ENCODE data around the gene GTPBP4. TPM values are rescaled to one million over a fixed set of nuclear protein-coding genes. Genes with fewer than 3 reads are reported as not detected.

GTPBP4 gene
- total RNA-seq, 4 donors from 2014 or later = 18.3 to 39.1 (median 27.4) TPM

DNA sequence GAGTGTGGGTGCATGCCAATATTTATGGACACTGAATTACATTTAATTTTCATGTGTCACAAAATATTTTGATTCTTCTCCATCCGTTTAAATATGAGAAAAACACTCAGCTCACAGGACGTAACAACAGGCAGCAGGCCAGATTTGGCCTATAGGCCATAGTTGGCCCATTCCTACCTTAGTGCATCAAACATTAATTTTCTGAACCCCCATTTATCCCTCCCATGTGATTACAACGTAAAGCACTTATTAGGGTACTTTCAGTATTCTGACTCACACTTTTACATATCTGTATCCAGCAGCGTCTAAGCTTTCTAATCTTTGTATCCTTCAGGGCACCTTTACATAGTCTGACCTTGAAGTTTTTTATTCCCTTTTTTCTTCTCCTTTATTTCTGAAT is 56.7 kb downstream of the GTPBP4 start:
- intact Hi-C loops (cut with DNase I) = no loop called here
- H3K4me3 ChIP-seq = no peak overlapping the region
- peak overlapping the region in 1 of 4 donors; percentile 69 for H3K27ac ChIP-seq (replicated peaks in 1 of 4)
- TF ChIP-seq CTCF (IDR thresholded peaks at IDR 0.05) (no peak), EP300 (IDR thresholded peaks at IDR 0.05) (no peak), POLR2AphosphoS5 (IDR thresholded peaks at IDR 0.05) (no peak), POLR2A (IDR thresholded peaks at IDR 0.05; ENCODE audit: low read depth) (no peak)
- no peak for DNase-seq (ENCODE audit: extremely low spot score)
- peaks cover 13 to 40% (median 30%) of the 10 kb centered on the region in 4 donors for H3K36me3 ChIP-seq
- H3K4me1 ChIP-seq = peaks cover 17 to 37% (median 27%) of the 10 kb centered on the region in 4 donors
- WGBS = 80% methylated on average over 4 of the region's 4 CpGs
- H3K27me3 ChIP-seq = no peaks in the 10 kb centered on the region
- no peaks in the 10 kb centered on the region for H3K9me3 ChIP-seq

DNA sequence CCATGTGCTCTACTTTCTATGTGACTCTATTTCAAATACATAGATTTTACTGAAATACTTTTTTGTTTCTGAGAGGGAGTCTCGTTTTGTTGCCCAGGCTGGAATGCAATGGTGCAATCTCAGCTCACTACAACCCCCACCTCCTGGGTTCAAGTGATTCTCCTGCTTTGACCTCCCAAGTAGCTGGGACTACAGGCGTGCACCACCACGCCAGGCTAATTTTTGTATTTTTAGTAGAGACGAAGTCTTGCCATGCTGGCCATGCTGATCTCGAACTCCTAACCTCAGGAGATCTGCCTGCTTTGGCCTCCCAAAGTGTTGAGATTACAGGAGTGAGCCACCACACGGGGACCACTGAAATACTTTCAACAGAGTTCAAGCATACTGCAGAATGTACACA is 57.2 kb downstream of the GTPBP4 start:
- peaks cover 21 to 41% (median 32%) of the 10 kb centered on the region in 4 donors for H3K4me1 ChIP-seq
- WGBS = 75% methylated on average over 6 of the region's 6 CpGs
- H3K27ac ChIP-seq (replicated peaks in 1 of 4) = no peak overlapping the region
- TF ChIP-seq EP300 (IDR thresholded peaks at IDR 0.05) (no peak), POLR2AphosphoS5 (IDR thresholded peaks at IDR 0.05) (no peak), CTCF (IDR thresholded peaks at IDR 0.05) (no peak), POLR2A (IDR thresholded peaks at IDR 0.05; ENCODE audit: low read depth) (no peak)
- H3K9me3 ChIP-seq = no peaks in the 10 kb centered on the region
- no peak for DNase-seq (ENCODE audit: extremely low spot score)
- H3K4me3 ChIP-seq = no peak overlapping the region
- intact Hi-C loops (cut with DNase I) = no loop called here
- peaks cover 13 to 35% (median 26%) of the 10 kb centered on the region in 4 donors for H3K36me3 ChIP-seq
- H3K27me3 ChIP-seq = no peaks in the 10 kb centered on the region

- Histone ChIP-seq H3K27ac (replicated peaks in 1 of 4) (peak overlapping the region; percentile 96 to 98 (median 98)), H3K4me1 (peaks cover 32 to 61% (median 45%) of the 10 kb centered on the region in 4 donors), H3K27me3 (no peaks in the 10 kb centered on the region), H3K9me3 (no peaks in the 10 kb centered on the region), H3K36me3 (peaks cover 0 to 28% (median 18%) of the 10 kb centered on the region in 4 donors), H3K4me3 (peak overlapping the region; percentile 69 to 83 (median 78))
- DNase-seq (ENCODE audit: extremely low spot score) = no peak
- TF ChIP-seq POLR2AphosphoS5 (IDR thresholded peaks at IDR 0.05) (no peak), EP300 (IDR thresholded peaks at IDR 0.05) (no peak), POLR2A (IDR thresholded peaks at IDR 0.05; ENCODE audit: low read depth) (no peak), CTCF (IDR thresholded peaks at IDR 0.05) (no peak)
- 6% methylated on average over 15 of the region's 15 CpGs for WGBS
- intact Hi-C loops (cut with DNase I) = no loop called here
Measured at GRCh38 chr10:1047937-1048336, 59.7 kb downstream of the GTPBP4 start.

DNA sequence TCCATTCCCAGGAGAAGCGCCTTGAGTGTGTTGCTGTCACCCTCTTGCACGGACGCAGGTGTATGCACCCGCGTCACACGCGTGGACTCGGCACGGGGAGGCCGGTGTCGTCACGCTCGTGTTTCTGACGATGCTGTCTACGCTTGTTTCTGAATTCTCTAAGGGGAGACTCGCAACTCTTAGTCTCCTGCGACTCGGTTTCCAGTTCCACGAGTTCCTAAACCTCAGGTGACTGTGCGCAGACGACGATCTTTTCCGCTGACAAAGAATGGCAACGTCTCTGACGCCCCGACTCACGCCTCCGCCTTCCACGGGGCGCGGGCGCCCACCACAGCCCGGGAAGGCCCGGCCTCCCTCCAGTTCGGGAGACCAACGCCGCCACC is 60.1 kb downstream of the GTPBP4 start:
- Histone ChIP-seq H3K27ac (replicated peaks in 1 of 4) (peak overlapping the region; percentile 96 to 98 (median 98)), H3K27me3 (no peaks in the 10 kb centered on the region), H3K4me1 (peaks cover 32 to 61% (median 46%) of the 10 kb centered on the region in 4 donors), H3K4me3 (peak overlapping the region; percentile 69 to 83 (median 78)), H3K36me3 (peaks cover 0 to 28% (median 20%) of the 10 kb centered on the region in 4 donors), H3K9me3 (no peaks in the 10 kb centered on the region)
- 1% methylated on average over 29 of the region's 37 CpGs for WGBS
- intact Hi-C loops (cut with DNase I) = no loop called here
- TF ChIP-seq POLR2A (IDR thresholded peaks at IDR 0.05; ENCODE audit: low read depth) = no peak
- TF ChIP-seq POLR2AphosphoS5 (IDR thresholded peaks at IDR 0.05) = peak in 1 of 2 donors; percentile 44
- no peak for TF ChIP-seq CTCF (IDR thresholded peaks at IDR 0.05)
- peak; percentile 61 for TF ChIP-seq EP300 (IDR thresholded peaks at IDR 0.05)
- DNase-seq (ENCODE audit: extremely low spot score) = no peak

Data from esophagus muscularis mucosa (tissue), 4 donors.